Endothelial cell of umbilical vein (primary cell): ENCODE data around the gene NBEA. TPM values are rescaled to one million over a fixed set of nuclear protein-coding genes. Genes with fewer than 3 reads are reported as not detected.

Source experiments
- BruUV-seq: library from RNA; stranded (reverse); fragments of 400-500 nt; replicated peaks from 2 replicates; lab custom pipeline; 2021; lab: Mats Ljungman, UMichigan
- CTCF ChIA-PET: fragments of 300-600, 350-600 bp; sonication (Branson Sonifier 250); formaldehyde crosslinking; loops from one replicate; lab custom pipeline; 2021; ENCODE audit warnings: antibody characterized with exemption, inconsistent platforms; lab: Charles Lee
- POLR2A ChIA-PET: fragments of 300-600, 350-600 bp; sonication (Branson Sonifier 250); formaldehyde crosslinking; loops from one replicate; lab custom pipeline; 2021; ENCODE audit warnings: antibody characterized with exemption, inconsistent platforms; lab: Charles Lee
- DNase-seq: peaks from one replicate; pipeline ENCODE4 v3.0.0-alpha.2; 2011; ENCODE audit warnings: low read depth, low spot score
- FAIRE-seq: peaks from 2 replicates; lab custom pipeline; 2011; peaks lifted over from hg19 to GRCh38; lab: Jason Lieb, UNC
- H2AFZ ChIP-seq: 2 replicates; pipeline ENCODE4 v1.6.0; 2012; ENCODE audit warnings: low read depth, low read length, control low read depth, inconsistent platforms
- H3K27ac ChIP-seq: 2 replicates; pipeline ENCODE4 v1.5.1; 2011; ENCODE audit warnings: low read depth, mild to moderate bottlenecking, control low read depth, low read length, moderate library complexity; ENCODE audit not compliant: insufficient read depth
- H3K27me3 ChIP-seq, 2 experiments: 2 replicates each; pipeline versions ENCODE4 v1.6.0 to v1.6.1; 2011; ENCODE audit warnings: low read length in 2 of 2, mixed read lengths in 1 of 2; ENCODE audit not compliant: control insufficient read depth in 2 of 2, insufficient read depth in 2 of 2
- H3K36me3 ChIP-seq, 2 experiments: 2 replicates in 1 of 2; 3 replicates in 1 of 2; pipeline ENCODE4 v1.5.1; 2011; ENCODE audit warnings: low read length in 2 of 2, mild to moderate bottlenecking in 1 of 2, moderate library complexity in 1 of 2; ENCODE audit not compliant: control insufficient read depth in 2 of 2, insufficient read depth in 2 of 2; ENCODE audit errors: extremely low read depth in 1 of 2
- H3K4me1 ChIP-seq: 3 replicates; pipeline ENCODE4 v1.5.1; 2011; ENCODE audit warnings: mild to moderate bottlenecking, low read length; ENCODE audit not compliant: control insufficient read depth, insufficient read depth; ENCODE audit errors: extremely low read depth
- H3K4me2 ChIP-seq: 2 replicates; pipeline ENCODE4 v1.6.1; 2011; ENCODE audit warnings: low read length, control low read depth, mixed read lengths; ENCODE audit not compliant: insufficient read depth
- H3K4me3 ChIP-seq, 3 experiments: fragments of 200-600 bp in 1 of 3; sonication (generic), shearing (Covaris generic) in 1 of 3; replicated peaks in 1 of 3; 2 replicates each; pipeline ENCODE4 v1.5.1; 2011 to 2016; ENCODE audit warnings: control low read depth in 3 of 3, low read length in 3 of 3, mild to moderate bottlenecking in 2 of 3, inconsistent platforms in 1 of 3, low read depth in 1 of 3, moderate library complexity in 1 of 3; ENCODE audit not compliant: insufficient read depth in 1 of 3
- H3K79me2 ChIP-seq: 2 replicates; pipeline ENCODE4 v1.6.0; 2012; ENCODE audit warnings: low read length, inconsistent platforms; ENCODE audit not compliant: control insufficient read depth, insufficient read depth
- H3K9ac ChIP-seq: replicated peaks from 2 replicates; pipeline ENCODE3; 2011; ENCODE audit warnings: low read length, control low read depth; ENCODE audit not compliant: insufficient read depth; ENCODE audit errors: extremely low read depth
- H3K9me1 ChIP-seq: replicated peaks from 3 replicates; pipeline ENCODE4 v1.6.0; 2011; ENCODE audit warnings: mild to moderate bottlenecking, low read length; ENCODE audit not compliant: control insufficient read depth, insufficient read depth; ENCODE audit errors: extremely low read depth
- H3K9me3 ChIP-seq: replicated peaks from 2 replicates; pipeline ENCODE4 v1.5.1; 2012; ENCODE audit warnings: low read length, inconsistent platforms; ENCODE audit not compliant: control insufficient read depth, insufficient read depth
- H4K20me1 ChIP-seq: replicated peaks from 2 replicates; pipeline ENCODE3; 2011; ENCODE audit warnings: mild to moderate bottlenecking, low read length; ENCODE audit not compliant: control insufficient read depth, insufficient read depth; ENCODE audit errors: extremely low read depth
- CTCF ChIP-seq, 2 donors: IDR thresholded peaks; 1 replicate in 1 of 2; 2 replicates in 1 of 2; pipeline ENCODE4 v1.5.1; 2011; ENCODE audit warnings: low read length in 2 of 2, mild to moderate bottlenecking in 2 of 2, moderate library complexity in 2 of 2, control low read depth in 1 of 2, inconsistent platforms in 1 of 2, low read depth in 1 of 2; ENCODE audit not compliant: insufficient read depth in 1 of 2; ENCODE audit errors: extremely low read depth in 1 of 2
- EZH2 ChIP-seq: IDR thresholded peaks from 2 replicates; pipeline ENCODE4 v1.6.1; 2012; ENCODE audit warnings: borderline replicate concordance, low read depth, mild to moderate bottlenecking, moderate library complexity, low read length, inconsistent platforms; ENCODE audit not compliant: severe bottlenecking
- FOS ChIP-seq: IDR thresholded peaks from 2 replicates; pipeline ENCODE4 v1.6.1; 2011; ENCODE audit warnings: mild to moderate bottlenecking, low read length, moderate library complexity, borderline replicate concordance; ENCODE audit not compliant: insufficient read depth
- GATA2 ChIP-seq: IDR thresholded peaks from 2 replicates; pipeline ENCODE4 v1.7.0; 2011; ENCODE audit warnings: low read depth, mild to moderate bottlenecking, moderate library complexity, mixed read lengths, low read length; ENCODE audit not compliant: insufficient read length, insufficient read depth
- JUN ChIP-seq: IDR thresholded peaks from 2 replicates; pipeline ENCODE4 v1.6.1; 2011; ENCODE audit warnings: borderline replicate concordance, low read depth; ENCODE audit not compliant: insufficient read length, insufficient read depth
- MYC ChIP-seq: IDR thresholded peaks from one replicate; pipeline ENCODE4 v1.6.1; 2011; ENCODE audit warnings: mild to moderate bottlenecking, low read depth, low read length
- POLR2A ChIP-seq: IDR thresholded peaks from 2 replicates; pipeline ENCODE4 v1.6.1; 2012; ENCODE audit warnings: low read depth, mild to moderate bottlenecking, control low read depth, low read length
- POLR2AphosphoS5 ChIP-seq: IDR thresholded peaks from 2 replicates; pipeline ENCODE4 v1.6.1; 2012; ENCODE audit warnings: low read depth, mild to moderate bottlenecking, control low read depth, low read length, moderate library complexity; ENCODE audit not compliant: insufficient read depth
- dilution Hi-C: fragments of 300-500 bp; cut with MboI; formaldehyde crosslinking; loops from one replicate; pipeline ENCODE4 v1.15.0; 2019; ENCODE audit warnings: low sequenced_read_pairs; ENCODE audit not compliant: extremely low pct_ligation_motif_present
- intact Hi-C: fragments of 100-400 bp; cut with micrococcal nuclease; formaldehyde crosslinking; loops from one replicate; pipeline ENCODE4 v1.10.0; 2022
- polyA plus RNA-seq, 4 experiments: library from polyadenylated mRNA; depleted of rRNA in 3 of 4; stranded (reverse) in 3 of 4; unstranded in 1 of 4; fragments of >200 nt; gene quantifications; 2 replicates each; pipeline versions ENCODE4 v1.2.1 to v1.2.3, GENCODE V29; 2011 to 2012; ENCODE audit warnings: missing spikeins in 1 of 4
- total RNA-seq: library from RNA; stranded (reverse); gene quantifications from 2 replicates; pipeline ENCODE4 v1.2.3, GENCODE V29; 2021

Gene NBEA
- total and polyA plus RNA-seq, 2 donors (not counting 3 experiments of a cell fraction or from before 2014, with no cell fraction given): 3.0 to 4.8 TPM

GRCh38 chr13:34933349-34933748 lies 8.7 kb upstream of the NBEA start:
- Histone ChIP-seq H3K9me3 (no peaks in the 10 kb centered on the region), H3K9me1 (no peaks in the 10 kb centered on the region), H4K20me1 (no peaks in the 10 kb centered on the region), H3K4me3 (no peak overlapping the region), H3K9ac (no peak overlapping the region), H3K36me3 (no peaks in the 10 kb centered on the region), H3K4me1 (no peaks in the 10 kb centered on the region), H3K27ac (no peak overlapping the region), H3K79me2 (no peaks in the 10 kb centered on the region), H3K4me2 (no peak overlapping the region), H2AFZ (no peak overlapping the region), H3K27me3 (peaks cover 2 to 3% of the 10 kb centered on the region in 2 experiments)
- dilution Hi-C loops (no loop called here), intact Hi-C loops (no loop called here)
- BruUV-seq: no TSS peak
- no peak for DNase-seq
- TF ChIP-seq JUN (no peak), MYC (no peak), CTCF (IDR thresholded peaks at IDR 0.05; ENCODE audit: extremely low read depth in 1 of 2, insufficient read depth in 1 of 2, low read depth in 1 of 2, low read length in 2 of 2) (no peak)
- FAIRE-seq: no peak
- POLR2A ChIA-PET: no interaction called here
- CTCF ChIA-PET: interaction anchor here (1.2 kb wide), 2 partner anchors 16 to 18 kb away, joined by 3 to 5 read pairs; no protein-coding TSS in a partner anchor

- no peak for TF ChIP-seq FOS
- TF ChIP-seq POLR2AphosphoS5: no peak
- no peak for TF ChIP-seq CTCF (IDR thresholded peaks at IDR 0.05; ENCODE audit: extremely low read depth in 1 of 2, insufficient read depth in 1 of 2, low read depth in 1 of 2, low read length in 2 of 2)
- TF ChIP-seq POLR2A: no peak
- no peak for TF ChIP-seq GATA2
- no peak for TF ChIP-seq EZH2
- no peak for FAIRE-seq
Measured at GRCh38 chr13:34933786-34934185, 8.3 kb upstream of the NBEA start.

More at GRCh38 chr13:34933786-34934185, 8.3 kb upstream of the NBEA start:
- POLR2A ChIA-PET: no interaction called here
- Histone ChIP-seq H3K27ac (no peak overlapping the region), H3K79me2 (no peaks in the 10 kb centered on the region), H4K20me1 (no peaks in the 10 kb centered on the region), H3K9me1 (no peaks in the 10 kb centered on the region), H3K4me2 (no peak overlapping the region), H3K9me3 (no peaks in the 10 kb centered on the region), H3K9ac (no peak overlapping the region), H2AFZ (no peak overlapping the region), H3K36me3 (no peaks in the 10 kb centered on the region), H3K27me3 (peaks cover 2 to 3% of the 10 kb centered on the region in 2 experiments), H3K4me3 (no peak overlapping the region), H3K4me1 (no peaks in the 10 kb centered on the region)
- dilution Hi-C loops: no loop called here
- DNase-seq: no peak
- intact Hi-C loops: no loop called here
- no TSS peak for BruUV-seq
- CTCF ChIA-PET: interaction anchor here (1.2 kb wide), 2 partner anchors 15 to 18 kb away, joined by 3 to 5 read pairs; no protein-coding TSS in a partner anchor
